GM21447 (cell line): Measurements from ENCODE around the gene MYBPC2.
"Not testable (repeated sequence)": the region's sequence is repeated elsewhere in the genome, so short reads cannot be mapped to it uniquely, and the experiment has no call there.

Source experiments
- ATAC-seq: cut with Tn5 transposase; IDR thresholded peaks from one replicate; pipeline ENCODE4 v1.9.1; 2021; ENCODE audit not compliant: unreplicated experiment

Gene MYBPC2

DNA sequence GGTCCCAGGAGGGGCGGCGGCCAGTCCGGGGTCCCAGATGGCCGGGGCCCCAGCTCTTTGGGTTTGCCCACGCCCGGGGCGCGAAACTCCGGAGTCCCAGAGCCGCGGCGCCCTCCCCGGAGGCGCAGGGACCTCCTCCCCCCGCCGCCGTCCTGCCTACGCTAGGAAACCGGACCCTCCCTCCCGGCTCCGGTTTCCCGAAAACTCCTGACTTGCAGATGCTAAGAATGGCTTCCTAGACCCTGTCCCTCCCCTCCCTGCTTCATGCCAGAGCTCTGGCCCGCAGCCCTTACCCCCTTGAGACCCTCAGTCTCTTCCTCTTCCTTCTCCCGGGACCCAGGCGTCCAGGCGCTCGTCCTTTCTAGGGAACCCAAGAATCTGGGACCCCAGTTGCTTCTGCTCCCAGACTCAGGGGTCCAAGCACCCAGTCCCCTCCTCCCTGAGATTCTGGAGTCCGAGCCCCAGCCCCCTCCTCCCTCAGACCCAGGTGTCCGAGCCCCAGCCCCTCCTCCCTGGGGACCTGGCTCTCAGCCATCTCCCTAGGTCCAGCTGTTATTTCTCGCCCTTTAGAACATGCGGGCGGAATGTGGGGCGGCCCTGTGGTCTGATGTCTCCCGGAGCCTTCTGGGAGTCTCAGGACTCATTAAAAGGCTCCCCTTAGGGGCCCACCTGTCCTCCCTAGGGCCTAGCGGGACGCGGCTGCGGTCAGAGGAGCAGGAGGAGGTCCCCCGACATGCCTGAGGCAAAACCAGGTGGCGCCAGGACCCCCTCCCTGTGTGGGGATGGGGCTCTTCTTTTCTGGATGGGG, at the start of gene MYBPC2:
MYBPC2 (plus strand) TSS at position 672 of the 808 bp plus-strand sequence; CDS start at position 734, 62 bp downstream.
- ATAC-seq = no peak

DNA sequence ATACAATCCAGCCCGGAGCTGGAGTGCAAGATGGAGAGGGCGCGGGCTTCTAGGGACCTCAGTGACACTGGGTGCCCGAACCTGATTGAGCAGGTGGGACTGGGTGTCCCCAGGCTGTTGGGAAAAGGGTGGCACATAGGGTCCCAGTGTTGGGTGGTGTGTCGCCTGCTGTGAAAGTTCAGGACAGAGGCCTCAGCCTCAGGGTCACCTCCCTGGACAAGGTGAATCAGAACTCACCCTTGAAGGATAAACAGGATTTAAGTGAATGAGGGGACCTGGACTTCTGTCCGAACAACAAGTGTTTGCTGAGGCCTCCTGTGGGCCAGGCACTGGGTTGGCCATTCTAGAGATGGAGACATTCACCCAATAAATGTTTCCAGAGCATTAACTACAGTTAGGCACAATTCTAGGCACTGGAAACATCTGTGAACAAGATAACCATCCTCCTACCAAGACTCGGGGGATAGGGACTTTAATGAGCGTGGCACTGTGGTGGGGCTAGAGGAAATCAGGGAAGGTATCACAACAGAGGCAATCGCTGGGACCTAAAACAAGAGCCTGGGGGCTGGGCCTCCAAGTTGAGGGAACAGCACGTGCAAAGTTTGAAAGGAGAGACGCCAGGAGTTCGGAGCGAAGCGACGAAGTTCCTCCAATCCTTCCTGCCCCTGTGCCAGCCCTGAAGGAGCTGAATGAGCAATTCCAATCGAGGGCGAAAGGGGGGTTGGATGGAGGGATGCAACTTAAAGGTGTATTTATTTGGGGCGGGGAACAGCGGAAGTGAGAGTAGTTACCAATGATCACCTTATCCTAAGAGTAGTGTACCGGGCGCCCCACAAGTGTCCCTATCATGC, 49.5 kb upstream of the MYBPC2 start:
- peak; percentile 2 for ATAC-seq

DNA sequence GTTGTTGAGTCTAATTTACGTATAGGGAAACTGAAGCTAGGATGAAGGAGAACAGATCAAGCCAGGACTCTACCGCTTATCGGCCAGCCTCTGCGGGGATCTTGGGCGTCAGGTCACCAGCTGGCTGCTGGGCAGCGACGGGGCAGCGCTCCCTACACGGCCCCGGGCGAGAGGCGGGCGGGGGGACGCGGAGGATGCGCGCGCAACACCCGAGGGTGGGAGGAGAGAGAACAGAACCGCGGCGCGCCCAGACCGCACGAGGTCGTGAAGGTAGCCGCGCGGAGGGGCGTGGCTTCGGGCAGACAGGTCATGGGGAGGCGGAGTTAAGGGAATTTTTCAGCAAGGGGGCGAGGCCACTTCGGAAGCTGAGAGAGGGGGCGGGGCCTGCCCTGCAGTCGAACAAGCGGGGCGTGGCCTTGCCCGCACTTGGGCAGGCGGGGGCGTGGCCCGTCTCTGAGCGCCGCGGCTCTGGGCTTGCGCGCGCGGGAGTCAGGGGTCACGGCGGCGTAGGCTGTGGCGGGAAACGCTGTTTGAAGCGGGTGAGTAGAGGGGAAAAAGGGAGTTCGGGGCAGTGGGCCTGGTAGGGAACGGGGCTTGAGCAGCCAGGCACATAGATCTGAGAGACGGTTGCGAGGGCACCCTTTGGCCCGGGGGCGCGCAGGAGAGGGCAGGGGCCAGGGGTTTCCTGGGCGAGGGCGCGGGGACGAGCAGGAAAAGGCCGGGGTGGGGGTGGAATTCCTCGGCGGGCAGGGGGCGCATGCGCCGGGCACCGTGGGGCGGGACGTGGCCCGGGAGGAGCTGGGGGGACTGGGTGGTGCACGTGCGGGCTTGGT, 48.6 kb upstream of the MYBPC2 start, which contains the start of gene POLD1:
POLD1 (plus strand) TSS at position 496 of the 833 bp plus-strand sequence. CDS start 14,505 bp downstream, outside the sequence.
- peak; percentile 78 for ATAC-seq

DNA sequence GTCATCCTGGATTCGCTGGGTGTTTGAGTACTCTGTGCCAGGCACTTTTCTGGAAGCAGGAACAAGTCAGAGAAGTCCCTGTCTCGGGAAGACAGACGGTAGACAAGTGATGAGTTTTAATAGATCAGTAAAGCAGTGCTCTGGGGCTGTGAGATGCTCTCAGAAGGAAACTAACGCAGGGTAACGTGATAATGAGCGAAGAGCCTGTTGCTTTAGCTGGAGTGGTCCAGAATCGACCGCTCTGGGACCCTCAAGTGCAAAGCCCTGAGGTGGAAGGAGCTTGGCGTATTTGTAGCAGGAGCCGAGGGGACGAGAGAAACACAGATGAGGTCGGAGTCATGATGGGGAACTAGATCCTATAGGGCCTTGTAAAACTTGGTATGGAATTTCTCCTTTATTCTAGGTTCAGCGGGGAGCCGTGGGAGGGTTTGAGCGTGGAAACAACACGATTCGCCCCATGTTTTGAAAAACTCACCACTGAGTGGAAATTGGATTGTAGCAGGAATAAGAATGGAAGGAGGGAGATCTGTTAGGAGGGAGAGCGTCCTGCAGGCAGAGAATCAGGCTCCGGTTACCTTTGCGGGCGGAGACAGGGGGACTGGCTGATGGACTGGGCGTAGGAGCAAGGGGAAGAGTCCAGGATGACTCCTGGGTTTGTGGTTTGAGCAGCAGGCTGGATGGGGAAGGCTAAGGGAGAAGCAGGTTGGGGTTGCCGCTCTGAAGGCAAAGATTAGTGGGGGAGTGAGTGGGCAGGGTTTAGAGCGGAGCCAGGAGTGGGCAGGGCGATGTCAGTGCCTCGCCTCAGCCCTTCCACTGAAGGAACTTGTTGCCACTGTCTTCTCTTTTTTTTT, 47.8 kb upstream of the MYBPC2 start:
- ATAC-seq = no peak

DNA sequence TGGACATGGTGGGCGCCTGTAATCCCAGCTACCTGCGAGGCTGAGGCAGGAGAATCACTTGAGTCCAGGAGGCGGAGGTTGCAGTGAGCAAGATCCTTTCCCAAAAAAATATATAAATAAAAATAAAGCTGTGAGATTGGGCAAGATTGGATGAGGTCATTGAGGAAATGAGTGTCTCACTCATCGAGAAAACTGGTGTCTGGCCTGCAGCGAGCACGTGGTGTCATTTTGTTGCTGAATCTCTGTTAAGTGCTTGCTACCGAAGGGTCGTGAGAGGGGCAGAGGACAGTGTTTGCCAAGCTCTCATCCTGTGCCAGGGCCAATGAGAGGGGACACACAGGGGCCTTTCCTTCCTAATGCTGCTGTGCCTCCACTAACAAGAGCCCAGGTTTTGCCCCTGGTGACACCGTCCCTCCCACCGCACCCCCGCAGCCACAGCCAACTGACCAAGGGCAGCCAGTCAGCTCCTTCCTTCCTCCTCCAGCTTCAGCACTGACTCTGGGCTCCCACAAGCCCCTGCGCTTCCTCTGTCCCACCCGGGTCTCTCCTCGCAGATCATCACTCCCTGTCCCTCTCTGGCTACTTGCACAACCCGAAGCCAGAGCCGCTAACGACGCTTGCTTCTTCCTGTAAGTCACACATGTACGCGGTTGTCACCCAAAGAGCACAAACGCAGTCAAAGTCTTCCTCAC, 45.4 kb upstream of the MYBPC2 start:
- ATAC-seq = no peak

DNA sequence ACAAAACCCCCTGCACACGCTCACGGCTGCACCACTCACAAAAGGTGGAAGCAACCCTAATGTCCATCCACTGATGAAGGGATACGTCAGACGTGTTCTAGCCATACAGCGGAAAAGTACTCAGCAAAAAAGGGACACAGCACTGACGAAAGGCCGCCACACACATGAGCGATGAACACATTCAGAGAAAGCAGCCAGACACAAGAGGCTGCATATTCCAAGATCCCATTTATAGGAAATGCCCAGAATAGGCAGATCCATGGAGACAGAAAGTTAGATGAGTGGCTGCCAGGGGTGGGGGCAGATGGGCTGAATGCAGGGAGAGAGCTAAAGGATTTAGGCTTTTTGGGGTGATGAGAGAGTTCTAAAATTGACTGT, 44.8 kb upstream of the MYBPC2 start:
- ATAC-seq = no peak

DNA sequence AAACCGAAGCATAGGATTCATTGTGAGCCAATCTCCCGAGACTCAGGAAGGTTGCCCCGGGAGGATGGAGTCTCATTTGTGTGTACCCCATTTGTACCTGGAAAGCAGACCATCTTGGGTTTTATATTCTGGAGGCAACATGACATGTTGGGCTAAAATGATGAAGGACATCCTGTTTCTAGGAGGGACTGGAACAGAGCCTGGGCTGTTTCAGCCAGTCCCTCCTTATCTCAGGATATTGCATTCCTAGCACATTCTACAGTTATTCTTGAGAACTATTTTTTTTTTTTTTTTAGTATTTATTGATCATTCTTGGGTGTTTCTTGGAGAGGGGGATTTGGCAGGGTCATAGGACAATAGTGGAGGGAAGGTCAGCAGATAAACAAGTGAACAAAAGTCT, 42.4 kb upstream of the MYBPC2 start:
- not testable (repeated sequence) for ATAC-seq

DNA sequence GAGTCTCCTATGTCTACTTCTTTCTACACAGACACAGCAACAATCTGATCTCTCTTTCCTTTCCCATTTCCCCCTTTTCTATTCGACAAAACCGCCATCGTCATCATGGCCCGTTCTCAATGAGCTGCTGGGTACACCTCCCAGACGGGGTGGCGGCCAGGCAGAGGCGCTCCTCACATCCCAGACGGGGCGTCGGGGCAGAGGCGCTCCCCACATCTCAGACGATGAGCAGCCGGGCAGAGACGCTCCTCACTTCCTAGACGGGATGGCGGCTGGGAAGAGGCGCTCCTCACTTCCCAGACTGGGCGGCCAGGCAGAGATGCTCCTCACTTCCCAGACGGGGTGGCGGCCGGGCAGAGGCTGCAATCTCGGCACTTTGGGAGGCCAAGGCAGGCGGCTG, 41.7 kb upstream of the MYBPC2 start:
- ATAC-seq = not testable (repeated sequence)

DNA sequence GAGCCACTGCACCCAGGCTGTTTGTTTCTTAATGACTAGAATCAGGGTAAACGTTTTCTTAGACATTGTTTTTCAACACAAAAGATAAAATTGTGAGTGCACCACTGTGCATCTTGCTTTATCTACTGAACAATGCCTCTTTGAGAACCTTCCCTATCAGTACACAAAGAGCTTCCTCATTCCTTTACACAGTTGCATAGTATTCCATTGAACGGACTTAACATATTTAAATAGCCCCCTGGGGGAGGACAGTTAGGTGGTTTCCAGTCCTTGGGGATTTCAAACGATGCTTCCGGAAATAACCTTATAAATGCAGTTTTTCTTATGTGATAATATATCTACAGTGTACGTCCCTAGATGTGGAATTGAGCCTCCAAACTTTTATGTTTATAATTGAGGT, 39.9 kb upstream of the MYBPC2 start:
- ATAC-seq = no peak

DNA sequence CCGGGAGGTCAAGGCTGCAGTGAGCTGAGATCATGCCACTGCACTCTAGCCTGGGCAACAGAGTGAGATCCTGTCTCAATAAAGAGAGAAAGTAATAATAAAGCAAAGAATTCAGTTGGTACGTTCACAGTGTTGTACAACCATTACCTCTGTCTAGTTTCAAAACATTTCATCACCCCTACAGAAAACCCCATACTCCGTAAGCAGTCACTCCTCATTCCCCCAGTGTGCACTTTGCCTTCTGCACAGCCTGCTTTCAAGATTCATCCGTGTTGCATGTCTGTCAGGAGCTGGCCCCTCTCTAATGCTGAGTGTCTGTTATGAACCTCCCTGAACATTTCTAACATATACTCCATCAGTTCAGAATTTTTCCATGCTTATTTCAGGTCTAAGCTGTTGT, 39.1 kb upstream of the MYBPC2 start:
- no peak for ATAC-seq

DNA sequence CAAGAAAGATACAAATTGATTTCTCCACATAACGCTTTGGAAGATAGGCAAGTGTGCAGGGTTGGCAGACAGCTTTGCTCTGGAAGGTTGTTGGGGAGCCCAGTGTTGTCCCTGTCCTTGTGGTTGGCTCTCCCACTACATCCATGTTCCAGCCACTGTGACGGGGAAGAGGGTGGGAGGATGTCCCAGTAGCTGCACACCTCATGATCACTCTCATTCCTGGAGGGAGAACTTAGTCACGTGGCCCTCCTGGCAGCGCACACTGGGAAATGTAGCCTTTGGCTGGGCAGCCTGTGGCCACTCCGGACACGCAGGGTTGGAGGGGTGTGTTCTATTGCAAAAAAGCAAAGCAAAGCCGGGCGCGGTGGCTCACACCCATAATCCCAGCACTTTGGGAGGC, 38.7 kb upstream of the MYBPC2 start:
- ATAC-seq = no peak

DNA sequence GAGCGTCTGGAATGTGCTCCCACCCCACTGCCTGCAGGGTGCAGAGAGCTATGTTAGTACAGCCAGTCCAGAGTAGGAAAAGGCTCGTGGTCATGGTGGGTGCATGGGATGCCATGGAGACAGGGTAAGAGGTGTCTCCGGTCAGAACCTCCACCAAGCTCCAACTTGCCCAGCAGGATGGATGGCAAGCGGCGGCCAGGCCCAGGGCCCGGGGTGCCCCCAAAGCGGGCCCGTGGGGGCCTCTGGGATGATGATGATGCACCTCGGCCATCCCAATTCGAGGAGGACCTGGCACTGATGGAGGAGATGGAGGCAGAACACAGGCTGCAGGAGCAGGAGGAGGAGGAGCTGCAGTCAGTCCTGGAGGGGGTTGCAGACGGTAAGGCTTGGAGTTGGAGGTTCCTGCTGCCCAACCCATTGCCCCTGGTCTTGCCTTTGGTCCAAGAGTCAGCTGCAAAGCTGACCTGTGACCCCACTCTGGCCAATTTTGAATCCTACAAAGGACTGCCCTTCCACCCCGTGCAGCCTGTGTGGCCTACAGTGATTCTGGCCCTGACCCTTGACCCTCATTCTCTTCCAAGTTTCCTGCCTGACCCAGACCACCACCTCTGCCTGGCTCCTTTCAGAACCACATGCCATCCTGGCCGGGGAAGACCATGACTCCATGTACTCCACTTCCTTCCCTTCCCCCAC, 33.9 kb upstream of the MYBPC2 start:
- no peak for ATAC-seq

DNA sequence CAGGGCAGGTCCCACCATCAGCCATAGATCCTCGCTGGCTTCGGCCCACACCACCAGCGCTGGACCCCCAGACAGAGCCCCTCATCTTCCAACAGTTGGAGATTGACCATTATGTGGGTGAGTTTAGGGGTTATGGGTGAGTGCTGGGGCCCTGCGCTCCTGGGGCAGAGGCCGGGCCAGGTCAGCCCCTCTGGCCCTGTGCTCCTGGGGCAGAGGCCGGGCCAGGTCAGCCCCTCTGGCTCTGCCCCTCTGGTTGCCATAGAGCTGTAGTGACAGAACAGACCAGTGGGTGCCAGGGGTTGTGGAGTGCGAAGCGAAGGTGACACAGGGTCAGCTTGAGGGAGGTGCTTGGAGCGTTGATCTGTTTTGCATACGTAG, 33.3 kb upstream of the MYBPC2 start:
- no peak for ATAC-seq

DNA sequence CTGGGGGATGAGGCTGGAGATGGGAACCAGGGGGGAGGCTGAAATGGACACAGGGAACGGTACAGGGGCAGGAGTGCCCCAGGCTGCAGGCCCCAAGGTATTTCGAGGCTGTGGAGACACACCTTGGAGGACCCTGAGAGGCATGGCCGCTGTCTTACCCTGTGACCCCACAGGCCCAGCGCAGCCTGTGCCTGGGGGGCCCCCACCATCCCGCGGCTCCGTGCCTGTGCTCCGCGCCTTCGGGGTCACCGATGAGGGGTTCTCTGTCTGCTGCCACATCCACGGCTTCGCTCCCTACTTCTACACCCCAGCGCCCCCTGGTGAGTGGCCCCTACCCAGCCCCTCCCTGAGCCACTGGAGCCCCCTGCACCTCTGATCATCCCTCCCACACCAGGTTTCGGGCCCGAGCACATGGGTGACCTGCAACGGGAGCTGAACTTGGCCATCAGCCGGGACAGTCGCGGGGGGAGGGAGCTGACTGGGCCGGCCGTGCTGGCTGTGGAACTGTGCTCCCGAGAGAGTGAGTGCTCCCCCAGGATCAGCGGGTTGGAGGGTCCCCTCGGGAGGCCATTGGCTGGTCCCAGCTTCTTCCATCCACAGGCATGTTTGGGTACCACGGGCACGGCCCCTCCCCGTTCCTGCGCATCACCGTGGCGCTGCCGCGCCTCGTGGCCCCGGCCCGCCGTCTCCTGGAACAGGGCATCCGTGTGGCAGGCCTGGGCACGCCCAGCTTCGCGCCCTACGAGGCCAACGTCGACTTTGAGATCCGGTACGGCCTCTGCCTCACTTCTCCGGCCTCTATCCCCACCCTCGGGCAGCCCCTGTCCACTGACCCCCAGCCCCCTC, 30.9 kb upstream of the MYBPC2 start:
- no peak for ATAC-seq

DNA sequence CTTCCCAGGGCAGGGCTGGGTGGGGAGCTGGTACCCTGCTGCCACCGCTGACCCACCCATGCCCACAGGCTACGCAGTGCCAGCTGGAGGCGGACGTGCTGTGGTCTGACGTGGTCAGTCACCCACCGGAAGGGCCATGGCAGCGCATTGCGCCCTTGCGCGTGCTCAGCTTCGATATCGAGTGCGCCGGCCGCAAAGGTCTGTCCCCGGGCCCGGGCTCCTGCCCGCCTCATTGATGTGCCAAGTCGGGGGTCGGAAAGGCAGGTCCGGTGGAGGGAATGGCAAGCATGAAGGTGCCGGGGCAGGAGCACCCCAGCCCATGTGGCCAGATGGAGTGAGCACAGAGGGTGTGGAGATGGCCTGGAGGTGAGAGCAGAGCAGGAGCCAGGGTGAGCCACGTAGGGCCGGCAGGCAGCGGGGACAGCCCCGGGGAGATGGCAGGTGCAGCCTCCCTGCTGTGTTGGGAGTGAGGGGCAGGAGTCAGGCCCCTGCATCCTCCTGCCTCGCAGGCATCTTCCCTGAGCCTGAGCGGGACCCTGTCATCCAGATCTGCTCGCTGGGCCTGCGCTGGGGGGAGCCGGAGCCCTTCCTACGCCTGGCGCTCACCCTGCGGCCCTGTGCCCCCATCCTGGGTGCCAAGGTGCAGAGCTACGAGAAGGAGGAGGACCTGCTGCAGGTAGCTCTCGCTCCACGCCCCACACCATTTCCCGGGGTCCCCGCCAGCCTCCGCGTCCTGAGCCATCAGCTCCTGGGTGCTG, 30.0 kb upstream of the MYBPC2 start:
- ATAC-seq = no peak

DNA sequence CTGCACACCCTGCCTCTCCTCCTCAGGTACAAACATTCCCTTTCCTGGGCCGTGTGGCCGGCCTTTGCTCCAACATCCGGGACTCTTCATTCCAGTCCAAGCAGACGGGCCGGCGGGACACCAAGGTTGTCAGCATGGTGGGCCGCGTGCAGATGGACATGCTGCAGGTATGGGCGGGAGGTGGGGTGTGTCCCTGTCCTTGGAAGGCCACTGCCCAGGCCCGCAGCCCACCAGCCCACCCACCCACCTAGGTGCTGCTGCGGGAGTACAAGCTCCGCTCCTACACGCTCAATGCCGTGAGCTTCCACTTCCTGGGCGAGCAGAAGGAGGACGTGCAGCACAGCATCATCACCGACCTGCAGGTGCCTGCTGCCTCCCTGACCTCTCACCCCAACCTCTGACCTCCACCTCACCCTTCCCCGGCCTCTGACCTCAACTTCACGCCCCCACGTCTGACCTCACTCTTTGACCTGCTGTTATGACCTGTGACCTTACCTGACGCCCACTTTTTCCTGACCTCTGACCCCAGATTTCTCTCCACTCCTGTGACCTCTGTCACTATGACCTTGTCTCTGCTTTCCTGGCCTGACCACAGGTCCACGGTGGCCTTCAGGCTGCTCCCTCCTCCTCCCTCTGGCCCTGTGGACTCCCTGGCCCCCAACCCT, 26.4 kb upstream of the MYBPC2 start:
- no peak for ATAC-seq

DNA sequence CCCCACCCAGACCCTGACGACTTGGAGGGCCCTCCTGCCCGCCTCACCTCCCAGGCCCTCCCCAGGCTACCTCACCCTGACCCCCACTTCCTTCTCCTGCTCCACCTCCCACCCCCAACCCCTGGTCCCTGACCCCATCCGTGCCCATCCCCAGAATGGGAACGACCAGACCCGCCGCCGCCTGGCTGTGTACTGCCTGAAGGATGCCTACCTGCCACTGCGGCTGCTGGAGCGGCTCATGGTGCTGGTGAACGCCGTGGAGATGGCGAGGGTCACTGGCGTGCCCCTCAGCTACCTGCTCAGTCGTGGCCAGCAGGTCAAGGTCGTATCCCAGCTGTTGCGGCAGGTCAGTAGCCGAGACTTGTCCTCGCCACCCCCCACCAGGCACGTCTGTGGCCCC, 25.9 kb upstream of the MYBPC2 start:
- no peak for ATAC-seq
